ENCODE data around the gene MEF2C. TPM values are rescaled to one million over a fixed set of nuclear protein-coding genes. Genes with fewer than 3 reads are reported as not detected.
"Not testable (repeated sequence)": the region's sequence is repeated elsewhere in the genome, so short reads cannot be mapped to it uniquely, and the experiment has no call there.

MEF2C gene
- 98.0 TPM for total RNA-seq

- DNase-seq (ENCODE audit: low read depth in 2 of 3, low spot score in 2 of 3), result peak in 2 of 3 donors; percentile 84 to 91
Measured at GRCh38 chr5:88883059-88883835, at the start of gene MEF2C. Gene MEF2C, minus strand, starts transcription at chr5:88883184. Its CDS starts 59,396 bp downstream, at chr5:88823788.

- DNase-seq (ENCODE audit: low read depth in 2 of 3, low spot score in 2 of 3), result no peak
Measured at GRCh38 chr5:88932541-88932940, 49.6 kb upstream of the MEF2C start.

GRCh38 chr5:88930335-88930734 lies 47.4 kb upstream of the MEF2C start:
- no peak for DNase-seq (ENCODE audit: low read depth in 2 of 3, low spot score in 2 of 3)

GRCh38 chr5:88929385-88929784 lies 46.4 kb upstream of the MEF2C start:
- DNase-seq (ENCODE audit: low read depth in 2 of 3, low spot score in 2 of 3), result no peak

- no peak for DNase-seq (ENCODE audit: low read depth in 2 of 3, low spot score in 2 of 3)
Measured at GRCh38 chr5:88926774-88927173, 43.8 kb upstream of the MEF2C start.

GRCh38 chr5:88925692-88926490 lies 42.9 kb upstream of the MEF2C start:
- DNase-seq (ENCODE audit: low read depth in 2 of 3, low spot score in 2 of 3), result no peak

GRCh38 chr5:88924330-88924657 lies 41.3 kb upstream of the MEF2C start:
- no peak for DNase-seq (ENCODE audit: low read depth in 2 of 3, low spot score in 2 of 3)

GRCh38 chr5:88923623-88924329 lies 40.8 kb upstream of the MEF2C start:
- DNase-seq (ENCODE audit: low read depth in 2 of 3, low spot score in 2 of 3), result no peak

GRCh38 chr5:88912743-88913142 lies 29.8 kb upstream of the MEF2C start:
- not testable (repeated sequence) for DNase-seq (ENCODE audit: low read depth in 2 of 3, low spot score in 2 of 3)

GRCh38 chr5:88911059-88911572 lies 28.1 kb upstream of the MEF2C start:
- DNase-seq (ENCODE audit: low read depth in 2 of 3, low spot score in 2 of 3), result not testable (repeated sequence)

GRCh38 chr5:88904478-88904877 lies 21.5 kb upstream of the MEF2C start:
- DNase-seq (ENCODE audit: low read depth in 2 of 3, low spot score in 2 of 3), result not testable (repeated sequence)

GRCh38 chr5:88903966-88904365 lies 21.0 kb upstream of the MEF2C start:
- not testable (repeated sequence) for DNase-seq (ENCODE audit: low read depth in 2 of 3, low spot score in 2 of 3)

GRCh38 chr5:88901077-88901476 lies 18.1 kb upstream of the MEF2C start:
- not testable (repeated sequence) for DNase-seq (ENCODE audit: low read depth in 2 of 3, low spot score in 2 of 3)

GRCh38 chr5:88899096-88899737 lies 16.2 kb upstream of the MEF2C start:
- DNase-seq (ENCODE audit: low read depth in 2 of 3, low spot score in 2 of 3), result no peak

- DNase-seq (ENCODE audit: low read depth in 2 of 3, low spot score in 2 of 3), result no peak
Measured at GRCh38 chr5:88897748-88898147, 14.8 kb upstream of the MEF2C start.

- DNase-seq (ENCODE audit: low read depth in 2 of 3, low spot score in 2 of 3), result no peak
Measured at GRCh38 chr5:88895681-88896501, 12.9 kb upstream of the MEF2C start.

GRCh38 chr5:88892669-88893068 lies 9.7 kb upstream of the MEF2C start:
- DNase-seq (ENCODE audit: low read depth in 2 of 3, low spot score in 2 of 3), result no peak

- DNase-seq (ENCODE audit: low read depth in 2 of 3, low spot score in 2 of 3), result peak in 1 of 3 donors; percentile 0
Measured at GRCh38 chr5:88890070-88890781, 7.2 kb upstream of the MEF2C start.

All from hematopoietic multipotent progenitor cell (in vitro differentiated cells).